GM10266 (cell line): ENCODE data around the gene CHRNG.

ENCODE experiments used
- DNase-seq: peaks from one replicate; pipeline ENCODE4 v3.0.0; 2012; ENCODE audit errors: extremely low spot score
- CTCF ChIP-seq: IDR thresholded peaks from 2 replicates; pipeline ENCODE4 v1.5.1; 2012; ENCODE audit warnings: mild to moderate bottlenecking, low read depth; ENCODE audit not compliant: control insufficient read depth, insufficient read depth; ENCODE audit errors: missing control alignments

CHRNG gene

GRCh38 chr2:232541961-232542714, 2.6 kb downstream of the CHRNG start:
- no peak for TF ChIP-seq CTCF
- DNase-seq = no peak

- no peak for TF ChIP-seq CTCF
- DNase-seq = no peak
Observed at GRCh38 chr2:232542715-232543467, 3.4 kb downstream of the CHRNG start.

GRCh38 chr2:232543491-232543890, 4.0 kb downstream of the CHRNG start:
- DNase-seq = no peak

GRCh38 chr2:232543928-232544631, 4.6 kb downstream of the CHRNG start:
- DNase-seq = no peak
- no peak for TF ChIP-seq CTCF

More at GRCh38 chr2:232543491-232543890, 4.0 kb downstream of the CHRNG start:
- no peak for TF ChIP-seq CTCF

- DNase-seq = no peak
- TF ChIP-seq CTCF = no peak
Observed at GRCh38 chr2:232544674-232545073, 5.2 kb downstream of the CHRNG start.

- no peak for TF ChIP-seq CTCF
- DNase-seq = no peak
Observed at GRCh38 chr2:232545511-232546375, 6.3 kb downstream of the CHRNG start.
